HG02588 (cell line): ENCODE measurements around the gene ITGAD.
"Not testable (repeated sequence)": the region's sequence is repeated elsewhere in the genome, so short reads cannot be mapped to it uniquely, and the experiment has no call there.

ENCODE experiments used
- ATAC-seq: cut with Tn5 transposase; IDR thresholded peaks from one replicate; pipeline ENCODE4 v1.9.1; 2021; ENCODE audit warnings: mild to moderate bottlenecking, moderate library complexity; ENCODE audit not compliant: unreplicated experiment

ITGAD gene

GRCh38 chr16:31403590-31404352 is 10.6 kb downstream of the ITGAD start:
- ATAC-seq = no peak

GRCh38 chr16:31404353-31405064 is 11.4 kb downstream of the ITGAD start:
- no peak for ATAC-seq

- no peak for ATAC-seq
These were observed 14.3 kb downstream of the ITGAD start for GRCh38 chr16:31407406-31407805.

- no peak for ATAC-seq
These were observed 16.3 kb downstream of the ITGAD start for GRCh38 chr16:31409433-31409832.

- ATAC-seq = no peak
These were observed 16.9 kb downstream of the ITGAD start for GRCh38 chr16:31410082-31410481.

GRCh38 chr16:31411024-31411844 is 18.1 kb downstream of the ITGAD start:
- no peak for ATAC-seq

- ATAC-seq = no peak
These were observed 19.6 kb downstream of the ITGAD start for GRCh38 chr16:31412750-31413149.

- no peak for ATAC-seq
These were observed 20.2 kb downstream of the ITGAD start for GRCh38 chr16:31413381-31413780.

GRCh38 chr16:31413943-31414342 is 20.8 kb downstream of the ITGAD start:
- no peak for ATAC-seq

GRCh38 chr16:31414706-31415105 is 21.6 kb downstream of the ITGAD start:
- no peak for ATAC-seq

- ATAC-seq = no peak
These were observed 23.2 kb downstream of the ITGAD start for GRCh38 chr16:31416371-31416770.

- ATAC-seq = not testable (repeated sequence)
These were observed 23.9 kb downstream of the ITGAD start for GRCh38 chr16:31417036-31417435.

- no peak for ATAC-seq
These were observed 24.8 kb downstream of the ITGAD start for GRCh38 chr16:31417916-31418315.

- no peak for ATAC-seq
These were observed 26.9 kb downstream of the ITGAD start for GRCh38 chr16:31420037-31420436.

- no peak for ATAC-seq
These were observed 28.5 kb downstream of the ITGAD start for GRCh38 chr16:31421587-31421986.

- ATAC-seq = no peak
These were observed 30.1 kb downstream of the ITGAD start for GRCh38 chr16:31423241-31423640.

GRCh38 chr16:31423801-31424200 is 30.7 kb downstream of the ITGAD start:
- no peak for ATAC-seq

GRCh38 chr16:31427441-31428278 is 34.5 kb downstream of the ITGAD start:
- ATAC-seq = no peak

GRCh38 chr16:31428279-31428597 is 35.1 kb downstream of the ITGAD start, which contains the start of gene COX6A2:
COX6A2 (minus strand) TSS chr16:31428360; CDS start chr16:31428325, 35 bp downstream.
- ATAC-seq = no peak

- no peak for ATAC-seq
These were observed 35.6 kb downstream of the ITGAD start for GRCh38 chr16:31428638-31429247.
